BJ (cell line): ENCODE results near the gene IRX3. TPM values are rescaled to one million over a fixed set of nuclear protein-coding genes. Genes with fewer than 3 reads are reported as not detected.

ENCODE experiments used
- CTCF ChIA-PET: fragments of 350-600 bp; formaldehyde crosslinking; extraction: SDS; loops from one replicate; lab custom pipeline; 2021; ENCODE audit warnings: antibody characterized with exemption, inconsistent platforms; lab: Yijun Ruan, JAX
- POLR2A ChIA-PET: fragments of 300-600 bp; sonication (Branson Sonifier 250); formaldehyde crosslinking; extraction: SDS; loops from one replicate; lab custom pipeline; 2021; ENCODE audit warnings: antibody characterized with exemption; lab: Charles Lee
- DNase-seq: peaks from one replicate; pipeline ENCODE4 v3.0.0-alpha.2; 2011; ENCODE audit warnings: low read depth
- H3K27me3 ChIP-seq: 2 replicates; pipeline ENCODE4 v1.6.0; 2011; ENCODE audit warnings: low read length; ENCODE audit not compliant: control insufficient read depth, insufficient read depth
- H3K36me3 ChIP-seq: 2 replicates; pipeline ENCODE4 v1.5.1; 2011; ENCODE audit warnings: low read length; ENCODE audit not compliant: control insufficient read depth, insufficient read depth
- H3K4me3 ChIP-seq: 2 replicates; pipeline ENCODE4 v1.5.1; 2011; ENCODE audit warnings: low read depth, mild to moderate bottlenecking, control low read depth, low read length
- CTCF ChIP-seq: IDR thresholded peaks from 2 replicates; pipeline ENCODE4 v1.5.1; 2011; ENCODE audit warnings: low read depth, mild to moderate bottlenecking, control low read depth, inconsistent platforms, low read length, moderate library complexity; ENCODE audit not compliant: insufficient read depth
- polyA plus RNA-seq: library from polyadenylated mRNA; depleted of rRNA; stranded (reverse); fragments of >200 nt; gene quantifications from 2 replicates; pipeline ENCODE4 v1.2.3, GENCODE V29; 2011

IRX3 gene
- polyA plus RNA-seq, 1 experiment = 2.2 TPM

- Histone ChIP-seq H3K36me3 (no peaks in the 10 kb centered on the region), H3K4me3 (no peak overlapping the region), H3K27me3 (no peaks in the 10 kb centered on the region; the same call in 1 of the 2 replicates)
- ChIA-PET POLR2A (no interaction called here), CTCF (no interaction called here)
- no peak for DNase-seq
- TF ChIP-seq CTCF = no peak
Observed at GRCh38 chr16:54275956-54276355, 10.6 kb downstream of the IRX3 start.

GRCh38 chr16:54273566-54273965 is 13.0 kb downstream of the IRX3 start:
- no peak for DNase-seq
- H3K27me3 ChIP-seq = no peaks in the 10 kb centered on the region; the same call in none of the 2 replicates
- ChIA-PET POLR2A (no interaction called here), CTCF (no interaction called here)
- H3K36me3 ChIP-seq = no peaks in the 10 kb centered on the region
- TF ChIP-seq CTCF = no peak
- no peak overlapping the region for H3K4me3 ChIP-seq

- no peak for DNase-seq
- CTCF ChIA-PET = no interaction called here
- TF ChIP-seq CTCF = no peak
Observed at GRCh38 chr16:54270711-54271110, 15.9 kb downstream of the IRX3 start.

GRCh38 chr16:54269461-54269860 is 17.1 kb downstream of the IRX3 start:
- CTCF ChIA-PET = interaction anchor here (0.6 to 0.8 kb wide), 2 partner anchors 184 to 375 kb away, joined by 3 read pairs; no protein-coding TSS in a partner anchor
- POLR2A ChIA-PET = no interaction called here
- Histone ChIP-seq H3K36me3 (no peaks in the 10 kb centered on the region), H3K4me3 (no peak overlapping the region), H3K27me3 (no peaks in the 10 kb centered on the region; the same call in 1 of the 2 replicates)
- no peak for TF ChIP-seq CTCF
- no peak for DNase-seq

More at GRCh38 chr16:54270711-54271110, 15.9 kb downstream of the IRX3 start:
- POLR2A ChIA-PET = interaction anchor here (0.5 kb wide), 1 partner anchor 507 kb away, joined by 3 read pairs; no protein-coding TSS in a partner anchor
- H3K36me3 ChIP-seq = no peaks in the 10 kb centered on the region
- no peaks in the 10 kb centered on the region; the same call in none of the 2 replicates for H3K27me3 ChIP-seq
- no peak overlapping the region for H3K4me3 ChIP-seq

- Histone ChIP-seq H3K27me3 (no peaks in the 10 kb centered on the region; the same call in 1 of the 2 replicates), H3K36me3 (no peaks in the 10 kb centered on the region), H3K4me3 (no peak overlapping the region)
- DNase-seq = no peak
- no peak for TF ChIP-seq CTCF
- CTCF ChIA-PET = interaction anchor here (0.6 to 0.8 kb wide), 2 partner anchors 184 to 375 kb away, joined by 3 read pairs; no protein-coding TSS in a partner anchor
- POLR2A ChIA-PET = no interaction called here
Observed at GRCh38 chr16:54268766-54269165, 17.8 kb downstream of the IRX3 start.
